A549 (cell line): ENCODE results near the gene RBM25.

Experiments used
- HOXB13 ChIP-seq: fragments of 250-450 bp; sonication (Bioruptor Pico); IDR thresholded peaks from 2 replicates; pipeline ENCODE4 v1.5.0; 2020; ENCODE audit warnings: low read depth, mild to moderate bottlenecking, moderate library complexity
- MAZ ChIP-seq: fragments of 150-350 bp; IDR thresholded peaks from 2 replicates; pipeline ENCODE4 v1.6.1; 2014; ENCODE audit warnings: antibody characterized with exemption, low read depth, low read length, borderline replicate concordance
- RFX5 ChIP-seq: fragments of 450-650 bp; IDR thresholded peaks from 2 replicates; pipeline ENCODE4 v1.7.1; 2014; ENCODE audit warnings: antibody characterized with exemption, mild to moderate bottlenecking, moderate library complexity
- SREBF2 ChIP-seq: fragments of 450-650 bp; IDR thresholded peaks from 2 replicates; pipeline ENCODE4 v1.6.1; 2014; ENCODE audit warnings: mild to moderate bottlenecking, moderate library complexity
- TF ChIP-seq, protein P1 (sequence below): fragments of 450-650 bp; IDR thresholded peaks from 2 replicates; pipeline ENCODE4 v1.6.1; 2014; ENCODE audit warnings: antibody characterized with exemption

- TF ChIP-seq HOXB13 (CRISPR knock-in tag) (no peak), RFX5 (no peak), MAZ (no peak), SREBF2 (no peak)
- TF ChIP-seq, protein P1, sequence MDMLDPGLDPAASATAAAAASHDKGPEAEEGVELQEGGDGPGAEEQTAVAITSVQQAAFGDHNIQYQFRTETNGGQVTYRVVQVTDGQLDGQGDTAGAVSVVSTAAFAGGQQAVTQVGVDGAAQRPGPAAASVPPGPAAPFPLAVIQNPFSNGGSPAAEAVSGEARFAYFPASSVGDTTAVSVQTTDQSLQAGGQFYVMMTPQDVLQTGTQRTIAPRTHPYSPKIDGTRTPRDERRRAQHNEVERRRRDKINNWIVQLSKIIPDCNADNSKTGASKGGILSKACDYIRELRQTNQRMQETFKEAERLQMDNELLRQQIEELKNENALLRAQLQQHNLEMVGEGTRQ: no peak
Measured at GRCh38 chr14:73026243-73026844, 32.0 kb upstream of the RBM25 start.
